PC-3 (cell line): Measurements from ENCODE around the gene ZNF469.

Experiments
- EZH2phosphoT487 ChIP-seq: fragments of 300-600 bp; sonication (generic); IDR thresholded peaks from 2 replicates; pipeline ENCODE4 v1.6.1; 2018; ENCODE audit warnings: mild to moderate bottlenecking, antibody characterized with exemption, low read length, borderline replicate concordance
- TF ChIP-seq, protein P1 (sequence below): fragments of 300-600 bp; sonication (generic); conservative IDR thresholded peaks from 2 replicates; pipeline ENCODE4 v1.5.1; 2017; ENCODE audit warnings: antibody characterized with exemption, low read depth, mild to moderate bottlenecking, low read length

DNA sequence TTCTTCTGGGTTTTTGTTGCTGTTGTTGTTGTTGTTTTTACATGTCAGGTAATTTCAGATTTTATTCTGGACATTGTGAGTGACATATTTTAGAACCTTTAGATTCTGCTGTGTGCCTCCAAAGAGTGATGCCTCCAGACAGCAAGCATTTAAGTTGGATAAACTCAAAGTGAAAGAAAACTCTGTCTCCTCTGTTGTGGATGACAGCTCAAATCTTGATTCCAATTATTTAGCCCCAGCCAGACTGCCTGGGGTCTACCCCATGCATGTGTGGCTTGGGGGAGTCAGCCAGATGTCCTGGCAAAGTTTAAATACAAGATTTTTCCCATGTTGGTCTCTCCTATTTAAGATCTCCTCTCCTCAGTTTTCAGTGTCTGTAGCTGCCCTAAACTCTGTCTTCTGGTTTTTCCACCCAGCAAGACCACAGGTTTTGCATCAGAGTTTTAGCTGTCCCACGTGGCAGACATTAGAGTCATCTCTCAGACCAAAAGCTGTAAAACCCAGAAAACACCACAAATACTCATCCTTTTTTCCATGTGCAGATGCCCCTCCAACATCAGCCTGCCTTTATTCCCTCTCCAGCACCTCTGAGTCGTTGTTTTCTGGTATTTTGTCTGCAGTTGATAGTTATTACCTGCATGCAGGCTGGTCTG, 19.4 kb upstream of the ZNF469 start:
- TF ChIP-seq, protein P1, sequence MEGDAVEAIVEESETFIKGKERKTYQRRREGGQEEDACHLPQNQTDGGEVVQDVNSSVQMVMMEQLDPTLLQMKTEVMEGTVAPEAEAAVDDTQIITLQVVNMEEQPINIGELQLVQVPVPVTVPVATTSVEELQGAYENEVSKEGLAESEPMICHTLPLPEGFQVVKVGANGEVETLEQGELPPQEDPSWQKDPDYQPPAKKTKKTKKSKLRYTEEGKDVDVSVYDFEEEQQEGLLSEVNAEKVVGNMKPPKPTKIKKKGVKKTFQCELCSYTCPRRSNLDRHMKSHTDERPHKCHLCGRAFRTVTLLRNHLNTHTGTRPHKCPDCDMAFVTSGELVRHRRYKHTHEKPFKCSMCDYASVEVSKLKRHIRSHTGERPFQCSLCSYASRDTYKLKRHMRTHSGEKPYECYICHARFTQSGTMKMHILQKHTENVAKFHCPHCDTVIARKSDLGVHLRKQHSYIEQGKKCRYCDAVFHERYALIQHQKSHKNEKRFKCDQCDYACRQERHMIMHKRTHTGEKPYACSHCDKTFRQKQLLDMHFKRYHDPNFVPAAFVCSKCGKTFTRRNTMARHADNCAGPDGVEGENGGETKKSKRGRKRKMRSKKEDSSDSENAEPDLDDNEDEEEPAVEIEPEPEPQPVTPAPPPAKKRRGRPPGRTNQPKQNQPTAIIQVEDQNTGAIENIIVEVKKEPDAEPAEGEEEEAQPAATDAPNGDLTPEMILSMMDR: no peak
- TF ChIP-seq EZH2phosphoT487: no peak
